HG03571 (cell line): ENCODE measurements around the gene CRHR1.

Source experiments
- ATAC-seq: cut with Tn5 transposase; IDR thresholded peaks from one replicate; pipeline ENCODE4 v1.9.1; 2021; ENCODE audit not compliant: unreplicated experiment

Gene CRHR1

DNA sequence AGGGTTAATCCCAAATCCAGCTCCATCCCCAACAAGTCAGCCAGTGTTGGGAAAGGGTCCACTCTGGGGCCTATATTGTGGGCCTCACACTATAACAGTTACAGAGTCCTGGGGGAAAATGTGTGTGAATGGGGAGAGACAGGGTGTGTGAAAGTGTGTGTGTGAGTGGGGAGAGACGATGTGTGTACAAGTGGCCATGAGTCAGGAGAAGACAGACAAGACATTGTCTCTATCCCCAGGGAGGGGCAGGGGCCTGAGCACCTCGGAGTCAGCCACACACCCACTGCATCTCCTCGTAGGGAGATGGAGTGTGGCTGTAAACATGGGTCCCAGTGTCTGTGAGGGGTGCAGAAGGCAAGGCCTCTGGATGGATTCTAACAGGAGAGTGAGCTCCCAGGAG, 2.9 kb downstream of the CRHR1 start:
- ATAC-seq = no peak

DNA sequence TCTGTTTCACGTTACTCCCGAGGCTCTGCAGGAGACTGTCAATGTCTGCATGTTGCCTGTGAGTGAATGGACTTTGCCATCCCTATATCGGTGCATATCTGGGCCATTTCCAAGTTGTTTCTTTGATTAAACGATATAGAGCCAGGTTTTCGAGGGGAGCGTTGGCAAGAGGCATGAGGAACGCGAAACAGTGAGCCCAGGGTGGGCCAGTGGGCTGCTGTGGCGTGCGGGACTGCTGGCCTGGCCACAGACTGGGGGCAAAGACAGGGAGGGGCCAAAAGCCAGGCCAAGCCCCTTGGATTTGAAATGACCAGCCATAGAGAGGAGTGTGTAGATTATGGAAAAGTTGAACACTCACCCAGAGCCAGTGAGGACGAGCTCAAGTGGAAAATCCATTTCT, 3.5 kb downstream of the CRHR1 start:
- no peak for ATAC-seq

DNA sequence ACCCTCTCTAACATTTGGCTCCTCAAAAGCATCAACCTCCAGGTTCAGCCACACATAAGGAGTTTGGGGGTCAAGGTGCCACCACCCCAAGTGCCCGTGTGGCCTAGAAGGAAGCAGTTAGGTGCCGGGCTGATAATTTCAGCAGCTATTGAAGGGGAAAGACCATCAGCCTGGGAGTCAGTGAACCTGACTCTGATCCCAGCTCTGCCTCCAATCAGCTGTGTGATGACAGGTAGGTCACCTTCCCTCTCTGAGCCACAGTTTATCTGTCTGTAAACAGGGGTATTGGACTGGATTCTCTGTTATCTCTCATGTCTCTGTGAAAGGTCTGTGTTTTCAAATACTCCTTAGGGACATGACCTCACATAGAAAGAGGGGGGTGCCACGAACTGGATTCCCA, 3.9 kb downstream of the CRHR1 start:
- ATAC-seq = no peak

DNA sequence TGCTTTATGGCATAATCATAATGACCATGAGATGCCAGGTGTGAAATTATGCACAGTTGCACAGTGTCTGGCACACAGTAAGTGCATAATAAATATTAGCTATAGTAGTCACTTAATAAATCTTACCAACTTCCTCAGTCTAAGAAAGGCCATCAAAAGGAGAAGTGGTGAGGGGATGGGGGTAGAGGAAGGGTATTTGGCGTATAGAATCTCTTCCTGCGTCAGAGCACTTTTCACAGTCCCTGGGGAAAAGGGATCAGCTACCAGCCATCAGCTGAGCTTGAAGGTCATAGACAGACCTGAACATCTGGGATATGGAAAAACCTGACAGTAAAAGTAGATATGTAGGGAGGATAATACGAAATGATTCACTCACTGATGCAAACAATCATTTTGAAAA, 5.8 kb downstream of the CRHR1 start:
- no peak for ATAC-seq

DNA sequence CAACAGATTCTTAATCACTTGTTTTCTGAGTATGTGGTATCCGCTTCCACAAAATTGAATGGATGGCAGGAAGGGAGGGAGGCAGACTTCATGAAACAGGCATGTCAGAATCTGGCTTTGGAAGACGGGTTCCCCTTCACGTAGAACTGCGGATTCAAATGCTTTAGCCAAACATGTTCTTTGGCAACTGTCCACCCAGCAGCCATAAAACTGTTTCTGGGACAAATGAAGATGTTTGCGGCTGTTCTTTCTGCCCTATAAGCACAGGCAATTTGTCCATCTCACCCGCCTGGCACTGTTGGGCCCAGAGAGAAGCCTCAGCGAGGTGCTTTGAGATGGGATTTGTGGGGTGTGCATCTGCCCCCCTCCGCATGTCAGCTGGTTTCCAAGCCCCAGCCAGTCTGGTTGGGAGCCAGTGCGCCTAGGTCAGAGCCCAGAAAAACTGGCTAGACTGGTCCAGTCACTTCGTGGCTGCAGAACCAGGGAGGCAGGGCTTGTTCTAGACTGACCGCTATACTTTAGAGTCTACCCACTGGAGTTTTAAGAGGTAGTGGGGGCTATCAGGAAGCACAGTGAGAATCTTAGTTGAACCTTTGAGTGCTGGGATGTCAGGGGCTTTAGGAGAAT, 6.3 kb downstream of the CRHR1 start:
- no peak for ATAC-seq

DNA sequence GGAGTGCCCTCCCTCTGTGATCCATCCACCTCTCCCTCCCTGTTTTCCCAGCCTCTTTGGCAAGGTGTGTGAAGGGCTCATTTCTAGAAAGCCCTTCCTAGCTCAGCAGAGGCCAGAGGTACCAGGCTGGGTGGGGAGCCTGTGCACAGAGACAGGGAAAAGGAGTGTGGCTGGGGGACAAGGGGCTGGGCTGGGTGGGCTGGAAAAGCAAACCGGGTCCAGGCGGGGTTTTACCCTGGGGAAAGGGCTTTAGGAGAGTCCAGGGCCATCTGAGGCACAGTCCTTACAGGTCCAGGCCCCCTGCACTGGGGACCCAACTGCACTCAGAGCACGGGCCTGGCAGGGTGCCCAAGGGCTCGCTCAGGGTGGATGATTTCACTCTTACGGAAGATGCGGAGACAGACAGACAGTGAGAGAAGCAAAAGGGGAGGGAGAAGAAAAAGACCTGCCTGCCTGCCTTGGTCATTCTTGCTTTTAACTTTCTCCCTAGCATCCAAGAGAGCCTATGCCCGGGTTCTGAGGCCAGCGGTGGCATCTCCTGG, 7.0 kb downstream of the CRHR1 start:
- ATAC-seq = no peak

DNA sequence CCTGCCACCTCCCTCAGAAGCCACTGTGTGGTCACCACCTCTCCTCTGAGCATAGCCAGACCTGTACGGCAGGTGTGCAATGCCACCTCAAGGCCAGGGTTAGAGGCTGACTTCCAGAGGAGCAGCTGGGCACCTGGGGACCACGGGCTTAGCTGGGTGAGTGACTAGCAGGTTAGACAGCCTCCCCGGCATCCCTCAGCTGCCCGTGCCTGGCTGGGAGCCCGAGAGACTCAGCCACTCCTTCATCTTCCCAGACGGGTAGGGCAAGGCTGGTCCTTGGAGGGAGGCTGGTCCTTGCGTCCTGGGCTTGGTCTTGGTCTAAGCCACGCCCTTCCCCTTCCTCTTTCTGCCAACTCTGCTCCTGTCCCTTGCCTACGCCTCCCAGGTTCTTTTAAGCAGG, 7.8 kb downstream of the CRHR1 start:
- ATAC-seq = no peak

DNA sequence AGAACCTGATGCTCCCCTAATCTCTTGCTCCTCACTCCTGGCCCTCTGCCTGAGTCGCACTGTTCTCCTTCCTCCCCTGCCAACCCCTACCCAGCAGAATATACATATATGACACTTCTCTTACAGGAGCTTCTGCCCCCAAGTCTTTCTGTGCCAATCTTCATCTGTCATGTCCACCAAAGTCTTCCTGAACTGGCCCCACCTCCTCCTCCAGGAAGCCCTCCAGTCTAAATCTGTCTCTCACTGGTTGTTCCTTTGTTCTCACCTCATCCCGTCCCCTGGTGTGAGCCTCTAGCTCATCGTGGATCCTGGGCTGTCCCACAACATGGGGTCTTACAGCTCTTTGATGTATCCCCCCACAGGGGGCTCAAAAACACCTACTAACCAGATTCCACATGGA, 8.3 kb downstream of the CRHR1 start:
- ATAC-seq = no peak

DNA sequence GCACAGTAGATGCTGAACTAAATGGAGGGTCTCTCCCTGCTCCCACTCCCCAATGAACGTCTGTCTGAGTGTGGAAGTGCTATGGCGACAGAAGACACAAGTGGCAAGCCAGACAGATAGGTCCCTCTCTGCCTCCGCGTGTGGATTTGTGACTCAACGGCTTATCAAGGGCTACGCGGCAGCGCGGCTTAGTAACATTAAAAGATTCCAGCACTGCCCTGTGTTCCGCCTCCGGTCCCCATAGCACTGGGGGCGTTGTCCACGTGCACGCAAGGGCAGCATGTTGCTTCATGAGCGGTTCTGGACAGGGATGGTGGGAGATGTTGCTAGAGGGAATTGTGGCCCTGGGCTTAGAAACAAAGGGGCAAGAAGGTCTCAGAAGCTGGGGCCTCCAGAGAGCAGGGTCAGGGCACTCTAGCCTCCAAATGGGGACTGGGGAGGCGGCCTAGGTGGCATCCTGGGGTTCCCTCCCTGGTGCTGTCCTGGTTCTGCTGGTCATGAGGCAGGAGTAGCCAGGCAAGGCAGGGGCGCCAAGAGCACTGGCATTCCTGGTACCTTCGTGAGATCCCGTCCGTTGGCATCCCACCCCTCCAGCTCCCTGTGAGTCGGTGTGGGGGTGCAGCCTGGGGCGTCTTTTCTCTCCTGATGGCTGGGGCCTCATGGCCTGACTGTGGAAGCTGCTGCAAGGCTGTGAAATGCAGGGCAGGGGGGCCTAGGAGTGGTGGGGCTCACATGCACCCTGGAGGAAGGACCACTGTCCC, 9.1 kb downstream of the CRHR1 start:
- no peak for ATAC-seq

DNA sequence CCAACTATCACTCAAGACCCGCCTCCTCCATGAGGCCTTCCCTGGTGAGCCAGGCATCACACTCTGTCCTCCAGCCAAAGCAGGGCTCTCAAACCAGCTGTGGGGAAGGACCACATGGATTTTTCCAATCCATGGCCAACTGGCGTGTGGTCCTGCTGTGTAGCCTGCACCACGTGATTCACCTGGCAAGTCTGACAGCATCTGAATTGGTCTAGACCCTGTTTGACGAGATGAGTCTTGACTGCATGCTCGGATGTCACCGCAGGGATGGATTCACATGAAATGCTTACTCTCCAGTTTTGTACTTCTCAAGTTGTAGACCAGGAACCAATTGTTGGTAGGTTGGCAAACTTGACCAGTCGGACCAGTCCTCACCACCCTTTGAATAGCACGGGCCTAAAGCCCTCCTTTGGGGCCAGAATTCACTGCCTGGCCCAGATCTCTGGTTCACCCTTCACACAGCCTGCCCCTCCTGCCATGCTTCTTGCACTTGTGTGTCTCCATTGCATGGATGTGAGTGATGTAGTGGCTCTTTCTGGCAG, 9.9 kb downstream of the CRHR1 start:
- ATAC-seq = no peak

DNA sequence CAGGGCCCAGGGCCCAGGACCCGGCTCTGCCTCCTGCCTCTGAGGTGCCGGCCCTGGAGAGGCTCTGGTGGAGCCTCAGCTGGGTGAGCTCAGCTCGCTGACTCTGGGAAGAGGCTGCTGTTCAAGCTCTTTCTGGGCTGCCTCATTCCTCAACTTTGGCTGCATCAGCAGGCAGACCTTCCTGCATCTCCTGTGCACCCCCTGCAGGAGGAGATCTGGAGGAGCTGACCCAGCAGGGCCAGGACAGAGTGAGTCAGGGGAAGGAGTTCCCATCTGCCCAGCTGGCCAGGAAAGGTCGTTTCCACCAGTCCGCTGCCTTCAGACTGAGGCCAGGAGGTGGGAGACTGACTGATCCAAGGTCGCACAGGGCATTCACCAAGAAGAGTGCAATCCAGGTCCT, 10.7 kb downstream of the CRHR1 start:
- ATAC-seq = no peak

DNA sequence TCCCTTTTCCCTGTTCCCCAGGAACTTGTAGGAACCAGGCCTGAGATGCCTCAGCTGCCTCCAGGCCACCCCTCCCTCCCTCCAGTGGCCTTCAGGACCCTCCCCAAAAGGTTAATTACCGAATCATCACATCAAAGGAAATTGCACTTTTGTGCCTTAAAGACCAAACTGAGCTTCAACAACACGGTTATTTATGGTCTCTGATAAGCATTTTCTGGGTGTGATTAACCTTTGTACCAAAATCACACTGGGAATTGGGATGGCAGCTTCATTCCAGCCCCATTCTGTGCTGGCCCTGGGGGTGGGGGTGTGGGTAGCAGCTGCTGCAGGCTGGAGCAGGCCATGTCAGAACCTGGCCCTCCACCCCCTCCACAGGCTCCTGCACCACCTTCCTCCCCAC, 16.7 kb downstream of the CRHR1 start:
- ATAC-seq = no peak

DNA sequence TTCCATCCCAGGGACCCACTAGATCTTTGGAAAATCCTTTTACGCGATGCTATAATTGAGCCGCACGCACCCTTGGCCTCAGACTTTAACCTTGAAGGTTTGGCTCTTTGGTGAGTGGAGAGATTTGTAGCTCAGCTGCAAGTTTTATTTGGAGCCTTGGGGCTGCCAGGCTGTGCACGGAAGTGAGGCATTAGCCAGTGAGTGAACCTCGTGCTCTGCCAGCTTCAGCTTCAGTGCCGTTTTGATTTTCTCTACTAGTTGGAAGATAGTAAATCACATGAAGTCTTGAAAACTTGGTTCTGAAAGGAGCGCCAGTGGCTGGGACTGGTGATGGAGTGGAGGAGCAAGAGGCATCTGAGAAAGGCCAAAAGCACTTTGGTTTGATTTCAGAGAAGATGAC, 17.3 kb downstream of the CRHR1 start:
- ATAC-seq = no peak

DNA sequence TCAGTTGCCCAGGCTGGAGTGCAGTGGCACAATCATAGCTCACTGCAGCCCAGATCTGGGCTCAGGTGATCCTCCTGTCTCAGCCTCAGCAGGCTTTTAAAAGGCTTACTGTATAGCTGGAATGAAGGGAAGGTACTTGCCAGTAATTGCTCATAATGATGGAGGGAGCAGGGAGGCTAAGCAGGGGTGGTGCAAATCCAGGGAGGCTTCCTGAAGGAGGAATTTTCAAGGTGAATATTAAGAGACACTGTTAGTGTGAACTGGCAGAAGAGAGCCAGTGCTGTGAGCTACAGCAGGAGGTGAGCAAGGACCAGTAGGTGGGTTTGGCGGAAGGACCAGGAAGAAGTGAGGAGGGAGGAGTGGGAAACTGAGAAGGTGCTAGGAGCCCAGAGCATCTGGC, 24.7 kb downstream of the CRHR1 start:
- no peak for ATAC-seq

DNA sequence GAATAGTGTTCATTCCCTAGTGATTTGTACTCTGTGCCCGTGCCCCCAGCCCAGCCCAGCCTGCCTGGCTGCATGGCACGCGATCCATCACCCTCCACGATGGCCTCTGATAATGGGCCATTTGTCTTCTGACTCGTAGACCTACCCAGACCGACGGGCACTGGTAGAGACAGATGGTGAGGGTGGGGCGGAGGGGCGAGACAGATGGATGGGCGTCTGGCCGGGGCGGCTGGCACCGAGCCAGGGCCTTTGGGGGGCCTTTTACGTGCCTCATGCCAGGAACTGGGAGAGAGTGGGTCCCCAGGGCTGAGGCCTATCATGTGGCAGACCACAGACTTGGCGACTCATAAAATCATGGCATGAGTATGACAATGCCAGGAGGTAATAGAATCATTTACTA, 25.4 kb downstream of the CRHR1 start:
- ATAC-seq = no peak

DNA sequence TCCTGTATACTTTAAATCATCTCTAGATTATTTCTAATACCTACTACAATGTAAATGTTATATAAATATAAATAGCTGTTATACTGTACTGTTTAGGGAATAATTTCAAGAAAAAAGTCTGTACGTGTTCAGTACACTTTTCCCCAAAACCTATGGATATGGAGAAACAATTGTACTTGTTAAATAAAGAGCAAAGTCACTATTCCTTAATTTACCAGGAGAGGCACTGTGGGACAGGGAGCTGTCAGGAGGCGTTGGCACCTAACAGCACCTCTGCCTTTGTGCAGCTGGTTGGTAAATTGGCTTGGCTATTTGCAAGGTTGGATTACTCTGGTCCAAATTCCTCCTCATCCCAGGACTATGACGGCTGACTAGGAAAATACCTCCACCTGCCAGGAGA, 28.0 kb downstream of the CRHR1 start:
- no peak for ATAC-seq

DNA sequence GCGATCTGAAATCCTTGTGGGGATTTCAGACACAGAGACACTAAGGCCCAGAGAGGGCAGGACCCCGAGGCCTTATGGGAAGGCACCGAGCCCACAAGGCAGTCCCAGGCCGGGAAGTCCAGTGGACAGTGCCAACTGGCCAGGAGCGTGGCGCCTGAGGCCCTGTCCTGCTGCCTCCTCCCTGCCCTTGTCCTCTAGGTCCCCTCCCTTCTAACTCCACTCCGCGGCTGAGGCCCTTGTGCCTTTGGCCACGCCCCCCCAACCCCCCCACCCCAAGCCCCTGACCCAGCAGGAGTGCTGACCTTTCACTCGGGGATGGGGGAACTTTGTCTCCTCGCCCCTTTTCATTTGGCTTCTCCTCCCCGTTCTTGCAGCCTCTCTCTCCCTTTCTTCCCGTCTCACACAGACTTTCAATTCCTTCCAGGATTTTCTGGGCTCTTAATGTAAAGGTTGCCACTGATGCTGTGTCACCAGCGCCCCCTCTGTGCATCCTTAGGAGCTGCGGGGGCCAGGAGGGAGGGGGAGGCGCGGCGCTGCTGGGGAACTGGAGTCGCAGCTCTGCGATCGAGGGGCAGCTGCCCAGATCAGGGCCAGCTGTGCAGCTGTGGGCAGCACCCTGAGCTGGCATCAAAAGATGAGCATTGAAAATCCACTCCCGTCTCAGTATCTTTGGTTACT, 29.1 kb downstream of the CRHR1 start:
- no peak for ATAC-seq

DNA sequence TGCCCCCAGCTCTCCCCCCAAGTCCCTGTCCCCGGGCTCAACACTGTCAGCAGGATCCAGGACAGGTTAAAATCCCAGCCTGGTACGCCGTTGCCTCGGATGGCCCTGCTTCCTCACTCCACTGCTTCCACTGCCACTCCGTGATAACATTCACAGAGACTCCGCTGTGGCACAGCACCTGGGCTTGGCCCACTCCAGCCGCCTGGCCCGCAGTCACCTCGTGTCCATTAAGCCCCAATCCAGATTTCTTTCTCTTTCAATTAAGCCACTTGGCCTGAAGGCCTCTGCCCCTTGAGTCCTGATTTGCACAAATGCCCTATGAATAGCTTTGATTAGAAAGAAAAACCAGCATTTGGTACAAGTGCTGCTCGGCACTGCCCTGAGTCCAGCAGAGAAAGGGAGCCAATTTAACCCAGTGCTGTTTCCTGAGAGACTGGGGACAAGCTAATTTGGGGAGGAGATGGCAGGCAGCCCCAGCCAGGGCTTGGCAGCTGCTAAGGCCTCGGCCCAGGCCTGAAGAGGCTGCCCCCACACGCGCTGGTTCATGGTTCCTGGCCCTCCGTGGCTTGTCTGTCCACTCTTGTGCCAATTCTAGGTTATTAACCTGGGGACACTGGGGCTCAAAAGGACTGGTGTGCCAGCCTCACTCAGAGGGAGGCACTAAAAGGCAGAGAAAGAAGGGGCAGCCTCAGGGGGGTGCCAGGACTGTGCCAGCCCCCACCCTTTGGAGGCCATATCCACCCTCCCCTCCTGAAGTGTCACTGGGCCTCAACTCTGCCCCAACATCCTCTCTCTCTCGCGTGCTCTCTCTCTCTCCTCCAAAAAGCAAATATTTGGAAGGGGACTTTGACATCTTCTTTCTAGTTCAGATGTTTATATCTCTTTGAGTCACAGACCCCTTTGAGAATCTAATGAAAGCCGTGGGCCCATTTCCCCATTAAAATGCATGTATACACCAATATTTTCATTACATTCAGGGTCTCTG, 30.8 kb downstream of the CRHR1 start:
- no peak for ATAC-seq

DNA sequence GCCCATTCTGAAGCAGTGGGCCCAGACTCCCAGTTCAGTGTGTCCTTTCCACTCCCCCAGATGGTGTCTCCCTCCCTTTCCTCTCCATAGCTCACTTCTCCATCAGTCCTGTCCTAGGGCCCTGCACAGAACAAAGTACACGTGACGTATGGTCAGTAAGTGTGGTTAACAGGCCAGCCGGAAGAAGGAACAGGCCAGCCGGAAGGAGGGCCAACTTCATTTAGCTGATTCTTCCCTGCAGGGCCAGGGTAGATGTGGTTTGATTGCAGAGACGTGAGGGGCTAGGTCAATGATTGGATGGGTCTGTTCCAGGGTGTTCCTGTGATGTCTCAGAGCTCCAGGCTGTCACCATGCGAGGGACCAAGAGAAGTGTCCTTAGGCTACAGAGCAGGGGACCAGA, 31.6 kb downstream of the CRHR1 start:
- ATAC-seq = no peak

DNA sequence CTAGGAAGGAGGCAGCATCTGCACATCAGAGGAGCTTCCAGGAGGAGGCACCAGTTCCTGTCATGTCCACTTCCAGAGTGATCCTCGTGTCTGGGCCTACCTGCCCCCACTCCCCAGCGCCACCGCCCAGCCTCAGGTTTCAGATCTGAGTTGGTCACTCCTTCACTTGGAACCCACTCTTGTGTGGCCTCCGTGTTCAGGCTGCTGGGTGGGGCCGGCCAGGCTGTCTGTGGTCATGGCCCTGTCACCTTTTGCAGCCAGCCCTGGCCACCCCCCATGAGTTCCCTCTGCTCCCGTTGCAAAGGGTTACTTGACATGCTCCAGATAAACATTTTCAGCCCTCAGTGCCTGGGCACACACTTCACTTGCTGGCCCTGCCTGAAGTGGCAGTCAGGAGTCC, 33.9 kb downstream of the CRHR1 start:
- ATAC-seq = no peak

DNA sequence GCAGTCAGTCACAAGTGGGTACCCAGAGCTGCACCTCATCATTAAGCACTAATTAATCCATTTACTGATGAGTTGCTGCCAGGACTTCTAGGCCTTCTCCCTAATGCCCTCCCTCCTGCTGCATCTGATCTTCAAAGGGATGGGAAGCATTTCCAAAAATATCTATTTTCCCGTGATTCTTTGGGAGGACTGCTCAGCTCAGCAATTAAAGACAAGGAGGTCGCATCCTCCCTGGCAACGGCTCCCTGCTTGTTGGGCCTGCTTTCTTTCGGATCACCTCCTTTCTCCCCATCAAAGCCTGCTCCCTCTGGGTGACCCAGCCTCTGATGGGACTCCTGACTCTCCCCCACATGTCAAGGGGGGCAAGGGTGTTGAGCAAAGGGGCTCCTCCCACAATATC, 34.6 kb downstream of the CRHR1 start:
- no peak for ATAC-seq
